OCI-LY3 (cell line): ENCODE results near the gene FIBP.
A peak's percentile ranks its signal among the peaks of the same experiment; 100 is the strongest.

ENCODE experiments used
- H2AFZ ChIP-seq: fragments of 200-600, 300-600 bp; shearing (Covaris generic); 2 replicates; pipeline ENCODE4 v1.6.0; 2014; ENCODE audit warnings: antibody characterized with exemption, low read depth, low read length
- H3K27ac ChIP-seq: fragments of 200-600, 300-600 bp; sonication (generic); 2 replicates; pipeline ENCODE4 v1.5.1; 2014; ENCODE audit warnings: mild to moderate bottlenecking, low read length, moderate library complexity, mixed read lengths
- H3K27me3 ChIP-seq: fragments of 200-600, 300-600 bp; sonication (generic); 2 replicates; pipeline ENCODE4 v1.6.1; 2014; ENCODE audit warnings: low read depth, low read length, mixed read lengths
- H3K36me3 ChIP-seq: fragments of 200-600, 300-600 bp; sonication (generic); replicated peaks from 2 replicates; pipeline ENCODE3; 2014; ENCODE audit warnings: low read depth, low read length, mixed read lengths
- H3K4me1 ChIP-seq: fragments of 300-600, 200-600 bp; sonication (generic); 2 replicates; pipeline ENCODE4 v1.6.1; 2014; ENCODE audit warnings: low read length, mixed read lengths
- H3K4me2 ChIP-seq: fragments of 200-600, 300-600 bp; sonication (generic); 2 replicates; pipeline ENCODE4 v1.6.1; 2014; ENCODE audit warnings: low read length, mixed read lengths
- H3K4me3 ChIP-seq: fragments of 300-600, 200-600 bp; sonication (generic); 2 replicates; pipeline ENCODE4 v1.5.1; 2014; ENCODE audit warnings: antibody characterized with exemption, mild to moderate bottlenecking, low read length, moderate library complexity
- H3K79me2 ChIP-seq: fragments of 300-600, 200-600 bp; shearing (Covaris generic); 2 replicates; pipeline ENCODE4 v1.6.1; 2014; ENCODE audit warnings: mild to moderate bottlenecking, low read length, mixed read lengths
- H3K9ac ChIP-seq: fragments of 300-600, 200-600 bp; shearing (Covaris generic); 2 replicates; pipeline ENCODE4 v1.6.0; 2014; ENCODE audit warnings: mild to moderate bottlenecking, low read length, moderate library complexity
- H3K9me3 ChIP-seq: fragments of 200-600, 300-600 bp; shearing (Covaris generic); 2 replicates; pipeline ENCODE4 v1.6.1; 2014; ENCODE audit warnings: low read length, mixed read lengths; ENCODE audit not compliant: insufficient read depth
- H4K20me1 ChIP-seq: fragments of 200-600, 300-600 bp; sonication (generic); 2 replicates; pipeline ENCODE4 v1.6.1; 2016; ENCODE audit warnings: low read length, mixed read lengths; ENCODE audit not compliant: insufficient read depth
- EZH2phosphoT487 ChIP-seq: fragments of 200-600 bp; shearing (Covaris generic); IDR thresholded peaks from 2 replicates; pipeline ENCODE4 v1.6.1; 2018; ENCODE audit warnings: antibody characterized with exemption, mixed run types, low read depth
- TF ChIP-seq, protein P1 (sequence below): fragments of 200-600, 300-600 bp; sonication (generic); IDR thresholded peaks from 2 replicates; pipeline ENCODE4 v1.5.1; 2014; ENCODE audit warnings: antibody characterized with exemption, low read length, low read depth

FIBP gene

DNA sequence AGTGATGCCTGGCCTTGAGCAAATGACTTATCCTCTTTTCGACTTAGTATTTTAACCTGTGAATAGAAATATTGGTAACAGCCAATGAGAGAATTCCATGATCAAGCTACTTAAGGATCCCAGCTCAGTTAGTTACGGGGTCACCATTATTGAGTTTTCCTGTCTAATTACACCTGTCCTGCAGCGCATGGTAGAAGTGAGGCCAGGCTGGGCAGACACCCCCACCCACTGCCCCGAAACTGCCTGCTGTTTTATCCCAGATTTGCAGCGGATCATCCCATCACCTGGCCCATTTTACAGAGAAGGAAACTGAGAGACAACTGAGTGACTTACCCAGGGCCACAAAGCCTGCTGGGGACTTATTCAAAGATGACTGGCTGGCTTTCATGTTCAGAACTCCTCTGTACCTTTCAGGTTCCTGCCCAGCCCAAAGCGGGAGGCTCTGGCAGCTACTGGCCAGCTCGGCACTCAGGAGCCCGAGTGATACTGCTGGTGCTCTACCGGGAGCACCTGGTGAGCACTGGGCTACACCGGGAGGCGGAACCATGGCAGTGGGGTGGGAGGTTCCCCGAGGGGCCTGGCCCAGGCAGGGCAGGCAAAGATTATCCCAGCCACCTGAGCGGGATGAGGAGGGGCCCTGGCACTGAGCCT, 26.6 kb downstream of the FIBP start:
- Histone ChIP-seq H3K79me2 (peaks cover 34% of the 10 kb centered on the region), H3K9me3 (no peaks in the 10 kb centered on the region), H3K4me3 (peak overlapping the region; percentile 85), H3K36me3 (peaks cover 56% of the 10 kb centered on the region), H3K27ac (no peak overlapping the region), H4K20me1 (peaks cover 8% of the 10 kb centered on the region), H3K4me1 (peaks cover 13% of the 10 kb centered on the region), H3K4me2 (peak overlapping the region; percentile 92), H3K9ac (peak overlapping the region; percentile 97), H2AFZ (no peak overlapping the region), H3K27me3 (no peaks in the 10 kb centered on the region)
- no peak for TF ChIP-seq EZH2phosphoT487
- TF ChIP-seq, protein P1, sequence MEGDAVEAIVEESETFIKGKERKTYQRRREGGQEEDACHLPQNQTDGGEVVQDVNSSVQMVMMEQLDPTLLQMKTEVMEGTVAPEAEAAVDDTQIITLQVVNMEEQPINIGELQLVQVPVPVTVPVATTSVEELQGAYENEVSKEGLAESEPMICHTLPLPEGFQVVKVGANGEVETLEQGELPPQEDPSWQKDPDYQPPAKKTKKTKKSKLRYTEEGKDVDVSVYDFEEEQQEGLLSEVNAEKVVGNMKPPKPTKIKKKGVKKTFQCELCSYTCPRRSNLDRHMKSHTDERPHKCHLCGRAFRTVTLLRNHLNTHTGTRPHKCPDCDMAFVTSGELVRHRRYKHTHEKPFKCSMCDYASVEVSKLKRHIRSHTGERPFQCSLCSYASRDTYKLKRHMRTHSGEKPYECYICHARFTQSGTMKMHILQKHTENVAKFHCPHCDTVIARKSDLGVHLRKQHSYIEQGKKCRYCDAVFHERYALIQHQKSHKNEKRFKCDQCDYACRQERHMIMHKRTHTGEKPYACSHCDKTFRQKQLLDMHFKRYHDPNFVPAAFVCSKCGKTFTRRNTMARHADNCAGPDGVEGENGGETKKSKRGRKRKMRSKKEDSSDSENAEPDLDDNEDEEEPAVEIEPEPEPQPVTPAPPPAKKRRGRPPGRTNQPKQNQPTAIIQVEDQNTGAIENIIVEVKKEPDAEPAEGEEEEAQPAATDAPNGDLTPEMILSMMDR: no peak

DNA sequence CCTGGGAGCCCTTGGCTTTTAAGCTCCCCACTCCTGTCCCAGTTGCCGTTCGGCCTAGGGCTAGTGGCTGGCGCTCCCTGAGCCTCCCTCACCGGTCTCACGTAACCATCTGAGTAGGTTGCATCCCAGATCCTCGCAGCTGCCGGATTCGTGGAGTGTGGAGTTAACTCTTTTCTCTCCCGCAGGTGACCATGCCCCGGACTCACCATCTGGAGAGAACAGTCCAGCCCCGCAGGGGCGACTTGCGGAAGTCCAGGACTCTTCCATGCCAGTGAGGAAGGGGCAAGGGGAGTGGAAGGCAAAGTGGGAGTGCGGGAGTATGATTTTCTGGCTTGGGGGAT, 27.1 kb downstream of the FIBP start:
- Histone ChIP-seq H3K4me1 (peaks cover 18% of the 10 kb centered on the region), H3K4me3 (peak overlapping the region; percentile 85), H3K4me2 (peak overlapping the region; percentile 92), H2AFZ (no peak overlapping the region), H3K27ac (peak overlapping the region; percentile 92), H4K20me1 (peaks cover 13% of the 10 kb centered on the region), H3K9ac (peak overlapping the region; percentile 97), H3K79me2 (peaks cover 40% of the 10 kb centered on the region), H3K27me3 (no peaks in the 10 kb centered on the region), H3K9me3 (no peaks in the 10 kb centered on the region), H3K36me3 (peaks cover 58% of the 10 kb centered on the region)
- TF ChIP-seq, protein P1: no peak
- TF ChIP-seq EZH2phosphoT487: no peak

DNA sequence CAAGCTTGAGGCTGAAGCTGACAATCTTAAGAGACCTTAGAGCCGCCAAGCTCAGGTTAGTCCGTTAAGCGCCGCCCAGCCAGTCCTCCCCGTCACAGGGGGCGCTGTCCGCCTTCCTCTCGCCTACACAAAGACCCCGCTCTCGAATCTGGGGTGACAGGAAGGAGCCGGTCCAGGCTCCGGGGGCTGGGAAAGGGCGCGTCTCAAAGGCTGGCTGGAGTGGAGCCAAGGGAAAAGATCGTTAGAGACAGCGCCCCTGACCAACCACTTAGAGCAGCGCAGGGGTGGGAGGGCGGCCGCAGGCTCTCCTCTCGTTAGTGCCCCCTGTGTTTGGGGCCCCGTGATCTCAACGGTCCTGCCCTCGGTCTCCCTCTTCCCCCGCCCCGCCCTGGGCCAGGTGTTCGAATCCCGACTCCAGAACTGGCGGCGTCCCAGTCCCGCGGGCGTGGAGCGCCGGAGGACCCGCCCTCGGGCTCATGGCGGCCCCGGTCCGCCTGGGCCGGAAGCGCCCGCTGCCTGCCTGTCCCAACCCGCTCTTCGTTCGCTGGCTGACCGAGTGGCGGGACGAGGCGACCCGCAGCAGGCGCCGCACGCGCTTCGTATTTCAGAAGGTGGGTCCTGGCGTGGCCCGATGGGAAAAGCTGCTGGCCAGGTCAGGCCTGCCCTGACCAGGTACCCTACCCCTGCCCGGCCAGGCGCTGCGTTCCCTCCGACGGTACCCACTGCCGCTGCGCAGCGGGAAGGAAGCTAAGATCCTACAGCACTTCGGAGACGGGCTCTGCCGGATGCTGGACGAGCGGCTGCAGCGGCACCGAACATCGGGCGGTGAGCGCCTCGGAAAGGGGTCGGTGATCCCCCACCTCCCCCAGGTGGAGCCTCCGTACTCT, 27.8 kb downstream of the FIBP start, which contains the start of gene MUS81:
Gene MUS81, plus strand, starts transcription at position 156 of the 887 bp plus-strand sequence. Its CDS starts 321 bp downstream, at position 477.
- Histone ChIP-seq H3K4me2 (peak within 1 kb of the TSS; percentile 94), H3K4me1 (peaks cover 20% of the 10 kb centered on the region), H3K9me3 (no peaks in the 10 kb centered on the region), H2AFZ (peak within 1 kb of the TSS; percentile 52; the same call in 1 of the 2 replicates), H3K79me2 (peaks cover 46% of the 10 kb centered on the region), H3K36me3 (peaks cover 58% of the 10 kb centered on the region), H4K20me1 (peaks cover 19% of the 10 kb centered on the region), H3K27ac (peak within 1 kb of the TSS; percentile 92), H3K9ac (peak within 1 kb of the TSS; percentile 97), H3K27me3 (no peaks in the 10 kb centered on the region), H3K4me3 (peak within 1 kb of the TSS; percentile 85)
- TF ChIP-seq, protein P1: peak; percentile 93
- TF ChIP-seq EZH2phosphoT487: no peak

DNA sequence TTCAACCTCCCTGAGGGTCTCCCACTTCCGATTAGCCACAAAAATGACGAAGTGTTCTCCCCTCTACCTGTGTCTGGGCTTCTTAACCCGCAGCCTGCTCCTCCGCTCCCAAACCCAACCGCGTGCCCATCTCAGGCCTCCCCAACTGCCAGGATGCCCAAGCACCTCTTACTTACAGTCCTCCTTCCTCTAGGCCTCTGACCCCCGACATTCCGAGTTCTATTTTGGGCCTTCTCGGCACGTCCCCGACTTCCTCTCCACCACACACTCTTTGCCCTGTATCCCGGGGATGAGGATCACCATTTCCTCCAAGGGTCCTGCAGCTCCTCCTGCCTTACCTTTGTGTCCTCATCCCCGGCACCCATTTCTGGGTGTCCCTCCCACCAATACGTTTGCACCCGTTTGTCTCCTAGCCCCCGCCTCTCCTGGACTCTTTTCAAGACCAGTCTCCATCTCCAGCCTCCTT, 28.4 kb downstream of the FIBP start:
- peaks cover 53% of the 10 kb centered on the region for H3K79me2 ChIP-seq
- no peaks in the 10 kb centered on the region for H3K27me3 ChIP-seq
- H3K4me3 ChIP-seq: peak overlapping the region; percentile 85
- H3K4me2 ChIP-seq: peak overlapping the region; percentile 92
- H3K27ac ChIP-seq: peak overlapping the region; percentile 92
- H4K20me1 ChIP-seq: peaks cover 26% of the 10 kb centered on the region
- H2AFZ ChIP-seq: no peak overlapping the region
- peak overlapping the region; percentile 97 for H3K9ac ChIP-seq
- peaks cover 20% of the 10 kb centered on the region for H3K4me1 ChIP-seq
- peaks cover 57% of the 10 kb centered on the region for H3K36me3 ChIP-seq
- no peak for TF ChIP-seq EZH2phosphoT487
- TF ChIP-seq, protein P1: no peak
- no peaks in the 10 kb centered on the region for H3K9me3 ChIP-seq
